Lower leg skin (tissue), 4 donors: ENCODE results near the gene CD1E. TPM values are rescaled to one million over a fixed set of nuclear protein-coding genes. Genes with fewer than 3 reads are reported as not detected.
"Not testable (repeated sequence)": the region's sequence is repeated elsewhere in the genome, so short reads cannot be mapped to it uniquely, and the experiment has no call there.

ENCODE experiments used
- DNase-seq, 2 donors: peaks; one replicate each; pipeline ENCODE4 v3.0.0-alpha.2; 2019; ENCODE audit warnings: low spot score in 2 of 2
- H3K4me3 ChIP-seq: fragments of 200-600 bp; sonication (generic); 2 replicates; pipeline ENCODE4 v1.5.1; 2017; ENCODE audit warnings: mild to moderate bottlenecking, low read depth; ENCODE audit not compliant: poor library complexity, severe bottlenecking
- CTCF ChIP-seq, 3 donors: fragments of 450-650 bp; IDR thresholded peaks; one replicate each; pipeline ENCODE4 v1.5.1; 2016; ENCODE audit warnings: antibody characterized with exemption in 3 of 3, mild to moderate bottlenecking in 3 of 3, moderate library complexity in 2 of 3
- POLR2A ChIP-seq, 2 donors: fragments of 450-650 bp; IDR thresholded peaks; one replicate each; pipeline ENCODE4 v1.6.1; 2016 to 2017; ENCODE audit warnings: antibody characterized with exemption in 2 of 2, mild to moderate bottlenecking in 1 of 2, moderate library complexity in 1 of 2
- WGBS, 2 donors: methylation state at CpG; one replicate each; pipeline ENCODE4 v1.1.5; 2018; 5-methylcytosine and 5-hydroxymethylcytosine counted together
- intact Hi-C: fragments of 100-400 bp; cut with DNase I; formaldehyde crosslinking; loops from one replicate; pipeline ENCODE4 v1.15.0; 2023; ENCODE audit warnings: low total_unique reads
- total RNA-seq, 4 donors: library from RNA; depleted of rRNA; stranded (reverse); fragments of >200 nt; gene quantifications; one replicate each; pipeline ENCODE4 v1.1.0, GENCODE V29; 2016

The CD1E gene
- total RNA-seq, 4 donors from 2014 or later: 5.3 to 6.7 (median 6.2) TPM

- intact Hi-C loops: no loop called here
- no peak for DNase-seq
- TF ChIP-seq POLR2A (IDR thresholded peaks at IDR 0.05) (no peak), CTCF (IDR thresholded peaks at IDR 0.05) (no peak)
- H3K4me3 ChIP-seq: no peak overlapping the region
Measured at GRCh38 chr1:158366783-158367182, 13.1 kb downstream of the CD1E start.

GRCh38 chr1:158371188-158371953 lies 17.7 kb downstream of the CD1E start:
- H3K4me3 ChIP-seq: no peak overlapping the region
- TF ChIP-seq CTCF (IDR thresholded peaks at IDR 0.05) (no peak), POLR2A (IDR thresholded peaks at IDR 0.05) (no peak)
- no peak for DNase-seq
- WGBS, 2 donors: 73 to 80% methylated on average over 6 of the region's 6 CpGs
- intact Hi-C loops: no loop called here

- H3K4me3 ChIP-seq, DNase-seq, intact Hi-C loops: not testable (repeated sequence)
- 90 to 96% methylated on average over 16 to 21 of the region's 25 CpGs for WGBS, 2 donors
Measured at GRCh38 chr1:158374101-158374500, 20.4 kb downstream of the CD1E start.

GRCh38 chr1:158374860-158375259 lies 21.2 kb downstream of the CD1E start:
- 67 to 76% methylated on average over 1 of the region's 1 CpG for WGBS, 2 donors
- H3K4me3 ChIP-seq: no peak overlapping the region
- intact Hi-C loops: no loop called here
- TF ChIP-seq CTCF (IDR thresholded peaks at IDR 0.05) (no peak), POLR2A (IDR thresholded peaks at IDR 0.05) (no peak)
- no peak for DNase-seq

GRCh38 chr1:158390331-158390730 lies 36.6 kb downstream of the CD1E start:
- intact Hi-C loops: no loop called here
- TF ChIP-seq CTCF (IDR thresholded peaks at IDR 0.05): no peak
- no peak for TF ChIP-seq POLR2A (IDR thresholded peaks at IDR 0.05)
- no peak for DNase-seq
- no peak overlapping the region for H3K4me3 ChIP-seq
- WGBS, 2 donors: 46 to 59% methylated on average over 1 of the region's 1 CpG

- DNase-seq: no peak
- intact Hi-C loops: no loop called here
- no peak overlapping the region for H3K4me3 ChIP-seq
- TF ChIP-seq POLR2A (IDR thresholded peaks at IDR 0.05) (no peak), CTCF (IDR thresholded peaks at IDR 0.05) (no peak)
Measured at GRCh38 chr1:158391099-158391498, 37.4 kb downstream of the CD1E start.
